Mesothelial cell of epicardium (in vitro differentiated cells): Measurements from ENCODE around the gene CCDC40. TPM values are rescaled to one million over a fixed set of nuclear protein-coding genes. Genes with fewer than 3 reads are reported as not detected.
"Not testable (repeated sequence)": the region's sequence is repeated elsewhere in the genome, so short reads cannot be mapped to it uniquely, and the experiment has no call there.

ENCODE experiments used
- DNase-seq, 2 experiments: peaks; one replicate each; pipeline ENCODE4 v3.0.0; 2021; ENCODE audit warnings: low spot score in 2 of 2; ENCODE audit not compliant: unreplicated experiment in 2 of 2
- H3K27ac Mint-ChIP-seq: 2 replicates; pipeline ENCODE4 v1.8.0; 2021; ENCODE audit warnings: mixed read lengths
- H3K27me3 Mint-ChIP-seq: 2 replicates; pipeline ENCODE4 v1.8.0; 2021; ENCODE audit warnings: low read depth, mixed read lengths
- H3K36me3 Mint-ChIP-seq: 2 replicates; pipeline ENCODE4 v1.8.0; 2021; ENCODE audit warnings: mixed read lengths
- H3K4me1 Mint-ChIP-seq: 2 replicates; pipeline ENCODE4 v1.8.0; 2021; ENCODE audit warnings: mixed read lengths
- H3K4me3 Mint-ChIP-seq: 2 replicates; pipeline ENCODE4 v1.8.0; 2021; ENCODE audit warnings: mild to moderate bottlenecking, moderate library complexity, mixed read lengths
- H3K9me3 Mint-ChIP-seq: 2 replicates; pipeline ENCODE4 v1.8.0; 2021; ENCODE audit warnings: mixed read lengths
- CTCF ChIP-seq: fragments of 200-600 bp; sonication (generic); IDR thresholded peaks from one replicate; pipeline ENCODE4 v1.5.0; 2021; ENCODE audit warnings: antibody characterized with exemption; ENCODE audit not compliant: unreplicated experiment
- total RNA-seq: library from RNA; stranded (reverse); gene quantifications from 3 replicates; pipeline ENCODE4 v1.2.1, GENCODE V29; 2021

The CCDC40 gene
- total RNA-seq, 1 donor from 2014 or later = 23.5 TPM

GRCh38 chr17:80084773-80085172 is 48.3 kb downstream of the CCDC40 start:
- no peaks in the 10 kb centered on the region for H3K27me3 Mint-ChIP-seq
- no peak overlapping the region for H3K4me3 Mint-ChIP-seq
- no peak for TF ChIP-seq CTCF
- peaks cover 15% of the 10 kb centered on the region for H3K4me1 Mint-ChIP-seq
- H3K27ac Mint-ChIP-seq = no peak overlapping the region
- H3K9me3 Mint-ChIP-seq = no peaks in the 10 kb centered on the region
- DNase-seq = no peak
- peaks cover 5% of the 10 kb centered on the region for H3K36me3 Mint-ChIP-seq

GRCh38 chr17:80086081-80086480 is 49.6 kb downstream of the CCDC40 start:
- peaks cover 7% of the 10 kb centered on the region for H3K36me3 Mint-ChIP-seq
- DNase-seq = no peak
- no peak for TF ChIP-seq CTCF
- no peaks in the 10 kb centered on the region for H3K9me3 Mint-ChIP-seq
- H3K4me3 Mint-ChIP-seq = no peak overlapping the region
- peaks cover 9% of the 10 kb centered on the region for H3K4me1 Mint-ChIP-seq
- H3K27me3 Mint-ChIP-seq = no peaks in the 10 kb centered on the region
- no peak overlapping the region for H3K27ac Mint-ChIP-seq

GRCh38 chr17:80086616-80087015 is 50.2 kb downstream of the CCDC40 start:
- Mint-ChIP-seq H3K4me3 (no peak overlapping the region), H3K9me3 (no peaks in the 10 kb centered on the region), H3K4me1 (peaks cover 9% of the 10 kb centered on the region), H3K36me3 (peaks cover 5% of the 10 kb centered on the region), H3K27ac (no peak overlapping the region), H3K27me3 (no peaks in the 10 kb centered on the region)
- DNase-seq = no peak
- no peak for TF ChIP-seq CTCF

- no peak for TF ChIP-seq CTCF
- no peak overlapping the region for H3K4me3 Mint-ChIP-seq
- H3K9me3 Mint-ChIP-seq = no peaks in the 10 kb centered on the region
- H3K36me3 Mint-ChIP-seq = peaks cover 2% of the 10 kb centered on the region
- H3K27ac Mint-ChIP-seq = no peak overlapping the region
- no peak for DNase-seq
- no peaks in the 10 kb centered on the region for H3K27me3 Mint-ChIP-seq
- peaks cover 9% of the 10 kb centered on the region for H3K4me1 Mint-ChIP-seq
Measured at GRCh38 chr17:80087346-80088265, 51.2 kb downstream of the CCDC40 start.

GRCh38 chr17:80089762-80090161 is 53.3 kb downstream of the CCDC40 start:
- Mint-ChIP-seq H3K27ac (no peak overlapping the region), H3K4me1 (no peaks in the 10 kb centered on the region), H3K4me3 (no peak overlapping the region), H3K27me3 (no peaks in the 10 kb centered on the region), H3K36me3 (peaks cover 2% of the 10 kb centered on the region), H3K9me3 (no peaks in the 10 kb centered on the region)
- DNase-seq = no peak
- TF ChIP-seq CTCF = no peak

GRCh38 chr17:80090164-80090563 is 53.7 kb downstream of the CCDC40 start:
- not testable (repeated sequence) for DNase-seq, H3K27ac Mint-ChIP-seq, H3K4me3 Mint-ChIP-seq, H3K9me3 Mint-ChIP-seq, H3K4me1 Mint-ChIP-seq, H3K36me3 Mint-ChIP-seq, H3K27me3 Mint-ChIP-seq
